Measurements from ENCODE around the gene SLC8A2. TPM values are rescaled to one million over a fixed set of nuclear protein-coding genes. Genes with fewer than 3 reads are reported as not detected.
A peak's percentile ranks its signal among the peaks of the same experiment; 100 is the strongest.

Gene SLC8A2
- polyA plus RNA-seq, 3 donors: 0.22 to 0.26 (median 0.23) TPM

DNA sequence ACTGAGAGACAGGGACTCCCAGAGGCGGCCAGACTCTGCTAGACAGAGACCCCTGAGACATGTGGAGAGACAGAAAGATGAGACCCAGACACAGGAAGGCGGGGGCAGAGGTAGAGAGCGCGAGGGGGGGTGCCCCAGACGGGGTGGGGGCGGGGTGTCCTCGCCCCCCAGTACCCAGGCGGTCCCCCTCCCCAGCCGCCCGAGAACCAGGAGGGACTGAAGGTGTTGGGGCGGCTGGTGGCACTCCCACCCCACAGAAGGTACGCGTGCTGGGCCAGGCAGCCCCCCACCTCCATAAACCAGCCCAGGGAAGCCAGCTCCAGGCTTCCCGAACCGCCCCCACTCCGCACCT lies 336 bp downstream of the SLC8A2 start:
- no peak for DNase-seq (ENCODE audit: extremely low read depth in 1 of 11, low read depth in 9 of 11, low spot score in 4 of 11)

DNA sequence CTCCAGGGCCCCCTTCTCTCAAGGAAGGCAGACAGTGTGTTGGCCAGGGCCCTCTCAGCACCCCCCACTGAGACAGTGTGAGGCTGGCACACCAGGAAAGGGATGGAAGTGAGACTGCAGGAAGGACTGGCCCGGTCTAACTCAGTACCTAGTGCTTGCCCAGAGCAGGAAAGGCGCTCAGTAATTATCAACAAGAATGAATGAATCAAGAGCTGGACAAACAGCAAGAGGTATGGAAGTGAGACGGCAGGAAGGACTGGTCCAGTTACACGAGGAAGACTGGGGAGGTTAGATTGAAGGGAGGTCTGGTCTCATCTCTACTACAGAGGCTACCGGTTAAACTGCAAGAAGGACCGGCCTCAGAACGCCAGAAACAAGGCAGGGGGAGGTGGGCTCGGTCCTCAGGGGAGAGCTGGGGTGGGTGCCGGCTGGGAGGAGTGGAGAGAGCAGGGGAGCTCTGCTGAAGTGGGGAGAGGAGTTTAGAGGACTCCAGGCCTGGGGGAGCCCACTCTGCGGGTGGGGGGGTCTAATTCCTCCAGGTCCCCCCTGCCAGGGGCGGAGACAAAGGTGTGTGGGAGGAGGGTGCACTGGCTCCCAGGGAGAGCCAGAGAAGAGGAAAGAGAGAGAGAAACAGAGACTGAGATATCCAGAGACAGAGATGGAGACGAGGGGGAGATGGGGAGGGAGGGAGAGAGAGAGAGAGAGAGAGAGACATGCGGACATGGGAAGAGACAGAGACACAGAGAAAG lies 1.1 kb downstream of the SLC8A2 start:
- no peak for DNase-seq (ENCODE audit: extremely low read depth in 1 of 11, low read depth in 9 of 11, low spot score in 4 of 11)

DNA sequence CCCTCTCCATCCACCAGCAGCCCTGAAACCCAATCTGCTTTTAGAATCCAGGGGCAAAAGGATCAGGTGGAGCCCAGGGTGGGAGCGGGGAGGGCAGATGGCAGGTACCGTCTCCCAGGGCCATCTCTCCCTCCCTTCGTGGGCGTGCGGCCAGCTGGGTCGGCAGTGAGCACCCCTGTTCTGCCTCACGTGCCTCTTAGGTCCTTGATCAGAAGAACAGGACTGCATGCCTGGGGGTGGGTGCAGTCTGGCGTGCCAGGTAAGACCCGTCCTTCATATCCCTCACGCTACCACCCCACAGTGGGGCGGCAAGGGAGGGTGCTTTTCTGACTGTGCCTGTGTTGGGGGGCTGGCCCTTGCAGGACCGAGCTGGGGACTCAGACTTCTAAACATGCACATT lies 2.0 kb downstream of the SLC8A2 start:
- DNase-seq (ENCODE audit: extremely low read depth in 1 of 11, low read depth in 9 of 11, low spot score in 4 of 11): no peak

DNA sequence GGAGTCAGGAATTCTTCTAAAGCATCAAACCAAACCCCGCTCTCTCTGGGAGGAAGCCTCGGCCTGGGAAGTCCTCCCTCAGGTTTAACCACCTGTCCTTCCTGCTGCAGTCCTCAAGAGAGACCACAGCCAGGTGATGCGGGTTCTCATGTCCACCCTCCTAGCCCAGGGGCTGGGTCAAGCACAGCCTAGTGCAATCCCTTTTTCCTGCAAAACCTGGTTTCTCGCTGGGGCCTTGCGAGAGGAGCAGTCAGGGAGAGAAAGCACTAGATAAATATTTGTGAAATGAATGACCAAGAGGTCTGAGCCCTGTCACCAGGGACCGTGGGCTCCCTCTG lies 2.4 kb downstream of the SLC8A2 start:
- DNase-seq (ENCODE audit: extremely low read depth in 1 of 11, low read depth in 9 of 11, low spot score in 4 of 11): no peak

DNA sequence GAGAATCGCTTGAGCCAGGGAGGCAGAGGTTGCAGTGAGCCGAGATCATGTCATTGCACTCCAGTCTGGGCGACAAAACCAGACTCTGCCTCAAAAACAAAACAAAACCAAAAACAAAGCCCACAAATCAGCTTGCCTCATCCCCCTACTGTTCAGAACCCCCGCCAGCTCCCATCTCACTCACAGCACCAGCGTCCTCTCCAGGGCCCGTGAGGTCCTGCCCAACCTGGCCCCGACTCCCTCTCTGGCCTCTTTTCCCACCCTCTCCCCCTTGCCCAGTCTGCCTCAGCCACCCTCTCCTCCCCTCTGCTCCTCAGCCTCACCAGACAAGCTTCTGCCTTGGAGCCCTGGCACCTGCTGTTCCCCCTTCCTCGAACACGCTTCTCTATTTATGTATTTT lies 3.8 kb downstream of the SLC8A2 start:
- no peak for DNase-seq (ENCODE audit: extremely low read depth in 1 of 11, low read depth in 9 of 11, low spot score in 4 of 11)

DNA sequence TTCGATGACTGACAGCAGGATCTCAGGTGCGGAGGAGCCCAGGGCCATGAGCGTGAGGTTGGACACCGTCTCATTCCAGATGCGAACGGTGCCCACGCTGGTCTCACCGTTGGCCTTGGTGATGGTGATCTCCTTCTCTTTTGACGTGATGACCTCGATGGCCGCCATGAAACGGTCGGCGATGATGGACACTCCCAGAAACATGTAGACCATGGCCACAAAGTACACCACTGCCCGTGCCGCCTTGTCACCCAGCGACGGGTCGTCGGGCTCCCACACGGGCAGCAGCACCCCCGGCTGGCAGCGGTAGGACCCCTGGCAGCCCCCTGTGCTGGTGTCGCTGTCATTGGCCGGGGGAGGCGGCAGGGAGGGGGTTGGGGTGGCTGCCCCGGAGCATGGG lies 5.7 kb downstream of the SLC8A2 start:
- DNase-seq (ENCODE audit: extremely low read depth in 1 of 11, low read depth in 9 of 11, low spot score in 4 of 11): no peak

DNA sequence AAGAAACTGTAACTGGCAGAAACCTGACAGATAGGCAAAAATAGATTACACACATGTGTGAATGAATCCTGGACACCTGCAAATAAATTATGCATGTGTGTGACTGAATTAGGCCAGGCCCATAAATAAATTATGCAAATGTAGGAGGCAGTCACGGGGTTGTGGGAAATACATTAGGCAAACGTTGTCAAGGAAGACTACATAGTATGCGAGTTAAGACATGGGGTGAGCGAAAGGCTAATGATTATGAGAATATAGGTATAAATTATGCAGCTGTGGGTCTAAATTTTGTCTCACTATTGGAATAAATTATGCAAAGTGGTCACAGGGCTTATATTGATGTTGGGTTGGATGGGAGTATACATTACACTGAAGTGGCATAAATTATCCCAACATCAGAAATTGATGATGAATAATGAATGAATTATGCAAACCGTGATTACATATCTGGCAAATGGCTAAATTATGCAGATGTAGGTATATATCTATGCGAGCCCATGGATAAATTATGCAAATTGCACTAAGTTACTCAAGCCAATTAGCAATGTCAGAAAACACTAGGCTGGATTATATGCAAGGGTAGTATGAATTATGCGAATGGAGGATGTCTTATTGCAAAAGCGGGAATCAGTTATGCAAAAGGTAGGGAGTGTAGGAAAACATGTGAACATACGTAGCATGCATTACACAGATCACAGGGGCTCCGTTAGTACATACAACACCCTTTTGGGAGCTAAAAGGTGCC lies 6.8 kb downstream of the SLC8A2 start:
- DNase-seq (ENCODE audit: extremely low read depth in 1 of 11, low read depth in 9 of 11, low spot score in 4 of 11): no peak

DNA sequence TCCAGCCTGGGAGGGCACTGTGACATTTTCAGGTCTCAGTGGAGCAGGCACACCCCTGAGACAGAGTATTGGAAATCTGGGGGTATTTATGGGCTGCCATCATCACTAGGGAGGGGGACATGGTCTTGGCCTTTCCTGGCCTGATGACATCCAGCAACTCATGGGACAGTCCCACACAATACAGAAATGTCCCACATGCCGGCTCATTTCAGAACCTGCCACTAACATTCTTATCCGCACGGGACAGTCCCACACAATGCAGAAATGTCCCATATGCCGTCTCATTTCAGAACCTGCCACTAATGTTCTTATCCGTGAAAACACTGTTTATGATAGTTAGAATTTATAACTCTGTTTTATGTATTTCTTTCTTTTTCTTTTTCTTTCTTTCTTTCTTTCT lies 9.8 kb downstream of the SLC8A2 start:
- DNase-seq (ENCODE audit: extremely low read depth in 1 of 11, low read depth in 9 of 11, low spot score in 4 of 11): no peak

DNA sequence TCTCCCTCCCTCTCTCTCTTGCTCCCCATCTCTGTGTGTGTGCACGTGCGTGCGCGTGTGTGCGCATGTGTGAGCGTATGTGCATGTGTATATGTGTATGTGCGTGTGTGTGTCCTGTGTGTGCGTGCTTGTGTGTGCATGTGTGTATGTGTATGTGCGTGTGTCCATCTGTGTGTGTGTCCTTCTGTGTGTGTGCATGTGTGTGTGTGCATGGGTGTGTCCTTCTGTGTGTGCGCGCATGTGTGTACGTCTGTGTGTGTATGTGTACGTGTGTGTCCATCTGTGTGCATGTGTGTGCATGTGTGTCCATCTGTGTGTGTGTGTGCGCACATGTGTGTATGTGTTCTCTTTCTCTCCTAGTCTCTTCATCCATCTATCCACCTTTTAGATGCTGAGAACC lies 12.2 kb downstream of the SLC8A2 start:
- no peak for DNase-seq (ENCODE audit: extremely low read depth in 1 of 11, low read depth in 9 of 11, low spot score in 4 of 11)

DNA sequence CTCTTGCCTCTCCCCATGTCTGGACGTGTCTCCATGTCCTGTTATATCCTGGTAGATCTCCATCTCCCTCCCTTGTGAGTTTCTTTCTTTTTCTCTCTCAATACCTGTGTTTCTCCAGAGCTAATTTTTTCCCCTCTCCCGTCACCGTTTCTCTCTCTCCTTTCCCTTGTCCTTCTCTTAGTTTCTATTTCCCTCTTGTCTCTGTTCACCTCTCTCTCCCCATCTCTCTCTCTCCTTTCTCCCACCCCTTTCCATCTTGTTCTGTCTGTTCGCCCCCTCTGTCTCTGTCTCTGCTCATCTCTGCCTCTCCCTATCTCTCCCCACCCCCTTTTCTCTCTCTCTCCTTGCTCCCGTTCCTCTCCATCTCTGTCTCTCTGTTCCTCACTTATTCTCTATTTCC lies 13.0 kb downstream of the SLC8A2 start:
- DNase-seq (ENCODE audit: extremely low read depth in 1 of 11, low read depth in 9 of 11, low spot score in 4 of 11): no peak

DNA sequence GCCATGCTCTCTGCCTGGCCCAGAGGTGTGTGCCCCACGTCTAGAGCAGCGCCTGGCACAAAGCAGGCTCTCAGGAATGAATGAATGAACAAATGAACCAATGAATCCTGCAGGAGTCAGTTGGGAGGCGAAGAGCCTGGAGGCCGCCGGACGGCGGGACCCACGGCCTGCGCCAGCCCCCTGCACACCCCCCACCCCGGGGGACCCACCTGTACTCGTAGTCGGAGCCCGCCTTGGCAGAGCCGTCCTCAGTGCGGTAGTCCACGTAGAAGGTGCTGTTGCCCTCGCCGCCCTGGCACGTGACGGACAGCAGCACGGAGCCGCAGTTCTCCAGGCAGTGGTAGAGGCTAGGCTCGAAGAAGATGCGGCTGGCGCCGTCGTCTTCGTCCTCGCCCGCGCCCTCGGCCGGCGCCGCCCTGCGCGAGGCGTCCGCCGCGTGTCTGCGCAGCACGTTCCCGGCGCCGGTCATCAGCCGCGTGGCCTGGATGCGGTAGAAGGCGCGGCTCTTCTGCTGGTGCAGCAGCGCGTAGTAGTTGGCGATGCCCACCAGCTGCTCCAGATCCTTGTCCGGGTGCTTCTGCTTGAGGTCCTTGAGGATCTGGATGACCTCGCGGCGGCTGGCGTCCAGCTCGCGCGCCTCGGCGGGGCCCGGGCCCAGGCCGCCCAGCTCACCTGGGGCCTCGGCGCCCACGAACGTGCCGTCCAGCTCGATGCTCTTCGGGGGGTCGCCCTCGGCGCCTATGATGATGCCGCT lies 14.8 kb downstream of the SLC8A2 start:
- DNase-seq (ENCODE audit: extremely low read depth in 1 of 11, low read depth in 9 of 11, low spot score in 4 of 11): no peak

DNA sequence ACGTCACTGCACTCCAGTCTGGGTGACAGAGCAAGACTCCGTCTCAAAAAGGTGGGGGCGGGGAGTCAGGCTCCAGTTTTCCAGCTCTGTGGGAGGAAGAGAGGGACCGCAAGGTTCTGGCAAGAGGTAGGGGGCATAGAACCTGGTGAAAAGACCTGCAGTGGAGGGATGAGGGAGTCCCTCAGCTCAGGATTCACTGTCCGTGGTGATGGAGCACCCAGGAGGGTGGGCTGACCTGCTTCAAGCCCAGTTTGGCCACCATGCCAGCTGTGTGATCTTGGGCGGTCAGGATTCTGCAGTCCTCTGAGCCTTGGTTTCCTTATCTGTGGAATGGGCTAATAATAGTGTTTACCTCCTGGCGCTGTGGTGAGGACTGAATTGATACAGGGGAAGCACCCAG lies 21.2 kb downstream of the SLC8A2 start:
- DNase-seq (ENCODE audit: extremely low read depth in 1 of 11, low read depth in 9 of 11, low spot score in 4 of 11): no peak

DNA sequence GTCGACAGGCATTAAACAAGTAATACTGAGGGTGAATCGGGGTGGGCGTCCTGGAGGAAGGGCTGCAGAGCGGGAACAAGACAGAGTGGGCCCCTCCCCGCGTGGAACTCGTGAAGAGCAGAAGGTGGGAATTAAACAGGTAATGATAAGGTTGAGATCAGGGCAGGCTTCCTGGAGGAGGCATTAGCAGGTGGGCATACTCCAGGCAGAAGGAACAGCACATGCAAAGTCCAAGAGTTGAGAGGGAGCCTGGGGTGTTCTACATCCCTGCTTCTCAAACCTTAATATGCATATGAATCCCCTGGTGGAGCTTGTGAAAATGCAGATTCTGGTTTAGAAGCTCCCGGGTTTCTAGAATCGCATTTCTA lies 23.3 kb downstream of the SLC8A2 start:
- no peak for DNase-seq (ENCODE audit: extremely low read depth in 1 of 11, low read depth in 9 of 11, low spot score in 4 of 11)

DNA sequence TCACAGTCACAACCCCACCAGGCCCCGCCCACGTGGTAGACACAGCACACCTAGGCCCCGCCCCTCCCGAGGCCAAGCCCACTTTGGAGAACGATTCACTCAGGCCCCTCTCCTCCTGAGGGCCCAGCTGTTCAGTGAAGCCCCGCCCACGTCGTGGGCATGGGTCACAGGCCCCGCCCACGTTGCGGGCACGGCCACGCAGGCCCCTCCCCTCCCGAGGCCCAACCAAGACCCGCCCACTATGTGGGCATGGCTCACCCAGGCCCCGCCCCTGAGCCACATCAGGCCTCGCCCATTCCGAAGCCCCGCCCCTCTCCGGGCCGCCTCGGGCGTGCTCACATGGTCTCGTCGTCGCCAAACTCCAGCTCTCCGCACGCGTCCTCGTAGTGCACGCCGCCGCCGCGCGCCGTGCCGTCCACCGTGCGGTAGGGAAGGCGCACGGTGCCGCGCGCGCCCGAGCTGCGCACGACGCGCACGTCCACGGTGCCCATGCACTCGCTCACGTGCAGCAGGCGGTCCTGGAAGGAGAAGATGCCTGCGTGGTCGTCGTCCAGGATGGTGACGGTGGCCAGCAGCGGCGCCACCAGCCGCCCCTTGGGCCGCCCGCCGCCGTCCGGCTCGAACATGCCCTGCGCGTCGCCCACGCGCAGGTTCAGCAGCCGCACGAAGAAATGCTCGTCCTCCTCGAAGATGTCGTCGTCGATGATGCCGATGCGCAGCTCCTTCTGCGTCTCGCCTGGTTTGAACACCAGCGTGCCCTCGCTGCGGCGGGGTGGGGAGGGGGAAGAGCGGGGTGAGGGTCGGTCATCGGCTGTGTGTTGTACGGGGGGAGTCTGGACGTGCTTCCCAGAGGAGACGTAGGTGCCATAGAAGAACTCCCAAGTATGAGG lies 24.0 kb downstream of the SLC8A2 start:
- no peak for DNase-seq (ENCODE audit: extremely low read depth in 1 of 11, low read depth in 9 of 11, low spot score in 4 of 11)

DNA sequence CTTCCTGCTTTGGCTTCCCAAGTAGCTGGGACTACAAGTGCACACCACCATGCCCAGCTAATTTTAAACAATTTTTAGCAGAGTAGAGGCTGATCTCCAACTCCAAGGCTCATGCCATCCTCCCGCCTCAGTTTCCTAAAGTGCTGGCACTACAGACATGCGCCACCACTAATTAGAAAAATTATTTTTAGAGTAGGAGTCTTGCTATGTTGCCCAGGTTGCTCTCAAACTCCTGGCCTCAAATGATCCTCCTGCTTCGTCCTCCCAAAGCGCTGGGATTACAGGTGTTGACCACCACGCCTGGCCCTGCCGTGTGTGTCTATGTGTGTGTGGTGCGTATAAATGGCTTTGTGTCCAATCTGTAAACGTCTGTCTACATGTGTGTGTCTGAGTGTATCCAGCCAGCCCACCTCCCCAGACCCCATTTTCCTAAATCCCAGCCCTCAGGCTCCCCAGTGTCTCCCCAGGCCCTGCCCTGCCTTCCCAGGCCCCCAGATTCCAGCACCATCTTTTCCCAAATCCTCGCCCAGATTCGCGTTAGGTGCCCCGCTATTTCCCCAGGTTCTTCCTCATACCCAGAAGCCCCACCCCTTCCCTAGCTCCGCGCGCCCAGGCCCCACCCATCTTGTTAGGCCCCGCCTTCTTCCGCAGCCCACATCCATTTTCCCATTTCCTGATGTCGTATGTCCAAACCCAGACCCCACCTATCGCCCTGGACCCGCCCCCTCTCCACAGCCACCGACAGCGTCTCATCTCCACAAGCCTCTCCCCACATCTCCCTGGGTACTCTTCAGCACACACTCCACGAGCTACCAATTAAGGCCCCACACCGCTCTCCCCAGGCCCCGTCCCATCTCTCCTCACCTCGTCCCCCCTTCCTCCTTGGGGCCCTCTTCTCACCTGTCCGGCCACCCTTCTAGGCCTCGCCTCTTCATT lies 24.9 kb downstream of the SLC8A2 start:
- no peak for DNase-seq (ENCODE audit: extremely low read depth in 1 of 11, low read depth in 9 of 11, low spot score in 4 of 11)

DNA sequence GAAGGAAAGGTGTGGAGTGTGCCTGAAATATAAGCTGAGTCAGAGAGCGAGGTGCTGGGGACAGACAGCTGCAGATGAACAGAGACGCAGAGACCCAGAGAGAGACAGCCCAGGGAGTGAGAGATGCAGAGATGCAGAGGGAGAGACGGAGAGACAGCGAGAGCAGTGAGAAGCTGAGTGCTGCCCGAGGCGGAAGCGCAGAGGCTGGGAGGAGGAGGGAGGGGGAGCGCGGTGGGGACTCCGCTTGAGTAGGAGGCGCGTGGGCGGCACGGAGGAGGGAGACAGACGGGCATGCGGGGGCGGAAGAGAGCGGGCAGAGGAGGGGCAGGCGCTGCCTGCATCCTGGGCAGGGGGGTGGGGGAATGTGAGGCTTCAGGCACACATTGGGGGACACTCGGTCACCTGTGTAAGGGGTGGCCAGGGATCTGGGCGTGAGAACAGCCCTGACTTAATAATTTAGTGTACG lies 25.7 kb downstream of the SLC8A2 start:
- DNase-seq (ENCODE audit: extremely low read depth in 1 of 11, low read depth in 9 of 11, low spot score in 4 of 11): peak in 1 of 11 donors; percentile 55

DNA sequence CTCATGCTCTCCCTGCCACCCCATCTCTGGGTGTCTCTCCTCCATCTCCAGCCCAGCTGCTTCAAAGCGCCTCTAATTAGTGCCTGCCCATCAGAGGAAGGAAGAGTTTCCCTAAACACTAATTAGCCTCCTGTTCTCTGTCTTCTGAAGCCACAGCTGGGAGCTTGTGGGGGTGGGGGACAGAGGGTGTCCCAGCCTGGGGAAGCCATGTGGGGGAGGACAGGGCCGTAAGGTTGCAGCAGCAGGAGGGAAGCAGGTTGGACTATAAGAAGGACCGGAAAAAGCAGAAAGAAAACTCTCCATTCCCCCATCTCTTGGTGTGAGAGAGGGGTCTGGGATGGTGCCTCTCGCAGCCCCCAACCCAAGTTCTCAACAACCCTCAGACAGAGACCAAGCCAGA lies 26.2 kb downstream of the SLC8A2 start:
- no peak for DNase-seq (ENCODE audit: extremely low read depth in 1 of 11, low read depth in 9 of 11, low spot score in 4 of 11)

DNA sequence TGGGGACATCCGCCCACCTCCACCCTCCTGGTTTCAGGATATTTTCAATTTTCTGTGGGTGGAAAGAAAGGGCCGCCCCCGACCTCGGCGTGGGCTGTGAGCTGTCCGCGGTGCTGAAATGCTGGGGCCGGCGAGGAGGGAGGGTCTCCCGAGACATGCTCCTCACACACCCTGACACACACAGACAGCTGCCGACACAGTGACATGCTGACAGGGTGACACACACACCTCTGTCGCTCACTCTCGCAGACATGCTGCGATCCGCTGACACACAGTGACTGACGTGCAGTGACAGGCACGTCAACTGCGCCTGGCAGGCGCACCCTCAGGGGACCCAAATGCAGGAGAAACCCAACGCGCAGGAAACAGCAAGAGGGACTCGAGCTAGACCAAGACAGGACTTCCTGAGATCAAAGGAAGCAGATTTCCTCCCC lies 27.3 kb downstream of the SLC8A2 start:
- DNase-seq (ENCODE audit: extremely low read depth in 1 of 11, low read depth in 9 of 11, low spot score in 4 of 11): no peak

All from renal cortex interstitium (tissue), 11 donors.